Cardiac fibroblast (primary cell): ENCODE data around the gene DBNDD2.

ENCODE experiments used
- DNase-seq, 2 donors: peaks; one replicate each; pipeline versions ENCODE4 v3.0.0 to v3.0.0-alpha.2; 2010; ENCODE audit warnings: low read depth in 2 of 2
- H3K4me3 ChIP-seq, 2 donors: replicated peaks in 1 of 2; 1 replicate in 1 of 2; 2 replicates in 1 of 2; pipeline ENCODE4 v1.5.1; 2011; ENCODE audit warnings: low read depth in 2 of 2, low read length in 2 of 2, mild to moderate bottlenecking in 2 of 2, moderate library complexity in 1 of 2
- TF ChIP-seq, protein P1 (sequence below): IDR thresholded peaks from one replicate; pipeline ENCODE4 v1.5.1; 2011; ENCODE audit warnings: low read depth, mild to moderate bottlenecking, low read length, inconsistent platforms

DBNDD2 gene

DNA sequence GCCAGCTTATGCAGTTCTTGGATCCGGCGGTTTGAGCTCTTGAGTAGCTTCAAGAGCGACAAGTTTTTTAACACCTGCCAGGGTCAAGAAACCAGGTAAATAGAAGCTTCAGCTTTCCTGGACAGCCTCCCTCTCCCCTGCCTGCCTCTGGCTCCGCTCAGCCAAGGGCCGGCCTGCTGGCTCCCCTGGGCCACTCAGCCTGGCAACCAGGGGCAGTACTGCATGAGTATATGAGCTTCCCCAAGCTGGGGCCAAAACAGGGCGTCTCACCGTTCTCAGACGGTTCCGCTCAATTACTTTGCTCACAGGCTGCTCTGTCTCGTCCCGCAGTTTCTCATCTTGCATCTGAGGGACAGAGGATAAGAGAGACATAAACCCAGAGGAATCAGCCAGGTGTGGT lies 30.8 kb upstream of the DBNDD2 start:
- no peak for DNase-seq
- TF ChIP-seq, protein P1, sequence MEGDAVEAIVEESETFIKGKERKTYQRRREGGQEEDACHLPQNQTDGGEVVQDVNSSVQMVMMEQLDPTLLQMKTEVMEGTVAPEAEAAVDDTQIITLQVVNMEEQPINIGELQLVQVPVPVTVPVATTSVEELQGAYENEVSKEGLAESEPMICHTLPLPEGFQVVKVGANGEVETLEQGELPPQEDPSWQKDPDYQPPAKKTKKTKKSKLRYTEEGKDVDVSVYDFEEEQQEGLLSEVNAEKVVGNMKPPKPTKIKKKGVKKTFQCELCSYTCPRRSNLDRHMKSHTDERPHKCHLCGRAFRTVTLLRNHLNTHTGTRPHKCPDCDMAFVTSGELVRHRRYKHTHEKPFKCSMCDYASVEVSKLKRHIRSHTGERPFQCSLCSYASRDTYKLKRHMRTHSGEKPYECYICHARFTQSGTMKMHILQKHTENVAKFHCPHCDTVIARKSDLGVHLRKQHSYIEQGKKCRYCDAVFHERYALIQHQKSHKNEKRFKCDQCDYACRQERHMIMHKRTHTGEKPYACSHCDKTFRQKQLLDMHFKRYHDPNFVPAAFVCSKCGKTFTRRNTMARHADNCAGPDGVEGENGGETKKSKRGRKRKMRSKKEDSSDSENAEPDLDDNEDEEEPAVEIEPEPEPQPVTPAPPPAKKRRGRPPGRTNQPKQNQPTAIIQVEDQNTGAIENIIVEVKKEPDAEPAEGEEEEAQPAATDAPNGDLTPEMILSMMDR: no peak
- H3K4me3 ChIP-seq: no peak overlapping the region

DNA sequence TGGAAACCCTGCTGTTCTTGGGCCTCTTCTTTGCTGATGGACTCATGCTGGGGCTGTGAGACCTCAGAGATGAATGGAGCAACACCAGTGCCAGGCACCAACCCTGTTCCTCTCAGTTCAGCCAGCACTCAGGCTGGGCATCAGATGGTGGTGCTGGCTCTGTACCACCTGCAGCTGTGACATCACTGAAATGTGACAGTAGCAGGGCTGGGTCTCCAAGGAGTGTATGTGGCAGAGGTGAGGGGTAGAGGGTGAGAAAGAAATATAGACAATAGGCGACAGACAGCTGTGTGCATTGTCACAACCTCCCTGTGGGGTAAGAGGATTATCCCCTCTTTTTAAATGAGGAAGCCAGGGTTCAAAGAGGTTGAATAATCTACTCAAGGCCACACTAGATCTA lies 29.9 kb upstream of the DBNDD2 start, which contains the start of gene TP53TG5:
Gene TP53TG5, minus strand, starts transcription at position 135 of the 400 bp plus-strand sequence. Its CDS starts 89 bp downstream, at position 46.
- DNase-seq: no peak
- no peak within 1 kb of the TSS for H3K4me3 ChIP-seq
- TF ChIP-seq, protein P1: no peak

DNA sequence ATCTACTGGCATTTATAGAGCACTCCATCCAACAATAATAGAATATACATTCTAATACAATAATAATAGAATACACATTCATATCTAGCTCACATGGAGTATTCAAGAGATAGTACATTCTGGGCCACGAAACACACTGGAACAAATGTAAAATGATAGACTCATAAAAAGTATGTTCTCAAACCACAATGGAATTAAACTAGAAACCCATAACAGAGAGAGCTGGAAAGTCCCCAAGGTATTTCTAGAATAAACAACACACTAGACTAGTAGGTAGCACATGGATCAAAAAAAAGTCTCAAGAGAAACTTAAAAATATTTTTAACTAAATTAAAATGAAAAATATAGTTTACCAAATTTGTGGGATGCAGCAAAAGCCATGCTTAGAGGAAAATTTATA lies 20.8 kb upstream of the DBNDD2 start:
- no peak for DNase-seq
- TF ChIP-seq, protein P1: no peak
- no peak overlapping the region for H3K4me3 ChIP-seq

DNA sequence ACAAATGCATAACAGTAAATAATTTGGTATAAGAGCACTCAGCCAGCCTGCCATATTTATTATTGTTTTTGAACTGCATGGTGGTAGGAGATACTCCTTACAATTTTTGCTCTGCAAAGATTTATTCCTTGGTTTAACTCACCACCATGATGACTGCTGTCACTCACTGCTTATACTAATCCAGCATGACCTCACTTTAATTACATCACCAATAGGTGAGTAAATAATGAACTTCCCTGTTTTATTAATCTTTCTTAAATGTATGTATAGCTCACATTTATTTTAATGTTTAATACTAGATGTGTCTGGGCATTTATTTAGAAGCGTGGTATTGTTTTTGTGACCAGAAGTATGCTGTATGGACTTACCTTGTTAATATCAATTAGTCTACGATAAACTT lies 17.2 kb upstream of the DBNDD2 start:
- no peak overlapping the region for H3K4me3 ChIP-seq
- DNase-seq: no peak
- TF ChIP-seq, protein P1: no peak

DNA sequence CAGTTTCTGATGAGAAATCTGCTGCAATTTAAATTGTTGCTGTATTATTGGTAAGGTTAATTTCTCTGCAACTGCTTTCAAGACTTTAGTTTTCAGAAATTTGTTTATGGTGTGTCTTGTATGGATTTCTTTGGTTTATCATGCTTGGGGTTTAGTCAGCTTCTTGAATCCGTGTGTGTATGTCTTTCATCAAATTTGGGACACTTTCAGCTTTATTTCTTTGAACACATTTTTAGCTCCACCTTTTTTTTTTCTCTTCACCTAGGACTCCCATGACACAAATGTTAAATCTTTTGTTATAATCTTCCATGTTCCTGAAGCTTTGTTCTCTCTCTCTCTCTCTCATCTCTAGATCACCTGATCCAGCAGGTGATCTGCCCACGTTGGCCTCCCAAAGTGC lies 16.5 kb upstream of the DBNDD2 start:
- H3K4me3 ChIP-seq: no peak overlapping the region
- TF ChIP-seq, protein P1: no peak
- no peak for DNase-seq

DNA sequence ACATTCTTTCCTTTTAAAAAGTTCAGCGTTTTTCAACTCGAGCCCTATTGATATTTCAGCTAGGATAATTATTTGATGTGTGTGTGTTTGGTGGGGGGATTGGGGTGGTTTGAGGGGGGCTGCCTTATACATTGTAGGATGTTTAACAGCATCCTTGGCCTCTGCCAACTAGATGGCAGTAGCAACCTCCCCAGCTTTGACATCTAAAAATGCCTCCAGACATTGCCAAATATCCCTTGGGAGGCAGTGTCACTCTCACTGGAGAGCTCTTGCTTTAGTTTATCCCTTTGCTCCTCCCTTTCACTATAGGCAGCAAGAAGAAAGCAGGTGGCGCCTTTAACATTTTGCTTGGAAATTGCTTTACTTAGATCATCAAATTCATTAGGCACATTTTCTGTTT lies 15.4 kb upstream of the DBNDD2 start:
- TF ChIP-seq, protein P1: no peak
- no peak overlapping the region for H3K4me3 ChIP-seq
- no peak for DNase-seq
